Measurements from ENCODE around the gene GAMT. TPM values are rescaled to one million over a fixed set of nuclear protein-coding genes. Genes with fewer than 3 reads are reported as not detected.

Gene GAMT
- total and polyA plus RNA-seq, 2 experiments from 2014 or later: 21.5 to 36.9 TPM

- TF ChIP-seq ETS1 (IDR thresholded peaks at IDR 0.05): no peak
Measured at GRCh38 chr19:1434040-1434366, 32.7 kb upstream of the GAMT start (continued).

GRCh38 chr19:1433119-1434039, 32.0 kb upstream of the GAMT start:
- H3K27me3 Mint-ChIP-seq (ENCODE audit: insufficient read depth, low read depth, poor library complexity): peaks cover 23% of the 10 kb centered on the region
- H3K27me3 ChIP-seq (ENCODE audit: insufficient read depth): no peaks in the 10 kb centered on the region
- H3K4me1 ChIP-seq (ENCODE audit: insufficient read depth): no peaks in the 10 kb centered on the region
- peaks cover 41% of the 10 kb centered on the region for H3F3A ChIP-seq (replicated peaks; ENCODE audit: low read depth)
- peaks cover 15% of the 10 kb centered on the region for H3K36me3 ChIP-seq (ENCODE audit: insufficient read depth)
- H3K79me2 ChIP-seq (replicated peaks; ENCODE audit: insufficient read depth): peaks cover 12% of the 10 kb centered on the region
- no peaks in the 10 kb centered on the region; the same call in 2 of the 3 replicates for H3K4me1 Mint-ChIP-seq
- no peak overlapping the region for H2AFZ ChIP-seq
- H3K4me3 ChIP-seq: no peak overlapping the region
- no peaks in the 10 kb centered on the region; the same call in 2 of the 3 replicates for H3K9me3 Mint-ChIP-seq
- no peak overlapping the region for H3K27ac ChIP-seq (ENCODE audit: low read depth)
- no peak overlapping the region for H3K4me2 ChIP-seq
- H3K4me3 Mint-ChIP-seq: no peak overlapping the region
- peaks cover 12% of the 10 kb centered on the region for H4K20me1 ChIP-seq (replicated peaks; ENCODE audit: insufficient read depth)
- DNase-seq (ENCODE audit: low spot score): no peak
- H3K9me2 ChIP-seq (ENCODE audit: insufficient read depth): no peaks in the 10 kb centered on the region
- no peak for ATAC-seq
- peaks cover 43% of the 10 kb centered on the region for H3K36me3 Mint-ChIP-seq (ENCODE audit: low read depth)
- H3K27ac Mint-ChIP-seq: no peak overlapping the region
- TF ChIP-seq EZH2phosphoT487 (IDR thresholded peaks at IDR 0.05; ENCODE audit: unreplicated experiment) (no peak), POLR2AphosphoS5 (IDR thresholded peaks at IDR 0.05; ENCODE audit: low read depth) (no peak), JUNB (IDR thresholded peaks at IDR 0.05; ENCODE audit: unreplicated experiment) (no peak), ZNF462 (CRISPR knock-in tag; IDR thresholded peaks at IDR 0.05) (no peak), REST (IDR thresholded peaks at IDR 0.05; ENCODE audit: unreplicated experiment) (no peak), ETS1 (IDR thresholded peaks at IDR 0.05) (no peak), CREB1 (CRISPR knock-in tag; IDR thresholded peaks at IDR 0.05; ENCODE audit: low read depth) (no peak), ZNF114 (CRISPR knock-in tag; IDR thresholded peaks at IDR 0.05) (no peak), STAT1 (IDR thresholded peaks at IDR 0.05; ENCODE audit: unreplicated experiment) (no peak), EZH2 (IDR thresholded peaks at IDR 0.05; ENCODE audit: low read depth, unreplicated experiment) (no peak), ZNF331 (CRISPR knock-in tag; IDR thresholded peaks at IDR 0.05; ENCODE audit: low read depth) (no peak), NANOG (IDR thresholded peaks at IDR 0.05; ENCODE audit: borderline replicate concordance) (no peak)

Data from GM23338 (cell line).